NCI-H82 treated with DMSO at 0.1 percent for 48 hours (cell line): ENCODE results near the gene MAB21L2.
"Not testable (repeated sequence)": the region's sequence is repeated elsewhere in the genome, so short reads cannot be mapped to it uniquely, and the experiment has no call there.

Source experiments
- DNase-seq: peaks from one replicate; lab custom pipeline; 2025; ENCODE audit not compliant: unreplicated experiment; lab: John Stamatoyannopoulos, UW

Gene MAB21L2

DNA sequence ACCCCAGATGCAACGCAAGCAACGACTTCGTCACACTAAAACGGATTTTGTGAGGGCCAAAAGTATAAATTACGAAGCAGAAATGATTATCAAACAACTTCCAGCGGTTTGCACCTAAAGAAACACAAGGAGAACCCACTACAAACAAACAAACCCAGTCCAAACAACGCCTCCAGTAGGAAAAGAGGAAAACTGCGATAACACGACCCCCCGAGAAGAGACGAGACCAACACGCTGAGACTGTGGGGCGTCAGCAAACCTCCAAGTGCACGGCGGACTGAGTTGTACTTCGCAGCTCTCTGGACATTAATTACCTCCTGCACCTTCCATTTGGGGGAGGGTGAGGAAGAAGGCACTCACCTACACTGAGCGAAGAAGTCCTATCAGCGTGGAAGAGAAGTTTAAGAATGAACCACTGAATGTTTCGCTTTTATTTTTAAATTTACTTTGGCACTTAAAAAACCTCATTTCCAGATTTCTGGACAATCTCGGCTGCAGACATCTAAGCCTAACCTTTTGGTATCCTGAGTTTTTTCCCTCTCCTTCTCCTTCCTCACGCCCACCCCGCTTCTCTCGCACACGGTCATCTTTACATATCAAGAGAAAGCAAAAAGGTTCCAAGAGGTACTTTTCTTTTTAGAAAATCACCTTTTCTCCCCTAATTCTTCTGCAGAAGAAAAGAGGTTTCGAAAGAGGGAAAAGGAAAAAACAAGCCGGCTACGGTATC is at the start of gene MAB21L2:
Gene MAB21L2, plus strand, starts transcription at position 6 of the 727 bp plus-strand sequence. CDS start 879 bp downstream, outside the sequence.
- no peak for DNase-seq

- no peak for DNase-seq
Observed at GRCh38 chr4:150533673-150534072, 48.3 kb upstream of the MAB21L2 start.

- no peak for DNase-seq
Observed at GRCh38 chr4:150534818-150535217, 47.1 kb upstream of the MAB21L2 start.

DNA sequence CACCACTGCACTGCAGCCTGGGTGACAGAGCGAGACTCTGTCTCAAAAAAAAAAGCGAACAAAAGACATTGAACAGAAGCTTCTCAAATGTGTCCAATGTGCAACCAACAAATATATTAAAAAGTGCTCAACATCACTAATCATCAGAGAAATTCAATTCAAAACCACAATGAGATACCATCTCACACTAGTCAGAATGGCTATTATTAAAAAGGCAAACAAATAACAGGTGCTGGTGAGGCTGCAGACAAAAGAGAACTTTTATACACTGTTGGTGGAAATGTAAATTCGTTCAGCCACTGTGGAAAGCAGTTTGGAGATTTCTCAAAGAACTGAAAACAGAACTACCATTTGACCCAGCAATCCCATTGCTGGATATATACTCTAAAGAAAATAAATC is 44.0 kb upstream of the MAB21L2 start:
- DNase-seq, result not testable (repeated sequence)

GRCh38 chr4:150540536-150540935 is 41.4 kb upstream of the MAB21L2 start:
- DNase-seq, result no peak

DNA sequence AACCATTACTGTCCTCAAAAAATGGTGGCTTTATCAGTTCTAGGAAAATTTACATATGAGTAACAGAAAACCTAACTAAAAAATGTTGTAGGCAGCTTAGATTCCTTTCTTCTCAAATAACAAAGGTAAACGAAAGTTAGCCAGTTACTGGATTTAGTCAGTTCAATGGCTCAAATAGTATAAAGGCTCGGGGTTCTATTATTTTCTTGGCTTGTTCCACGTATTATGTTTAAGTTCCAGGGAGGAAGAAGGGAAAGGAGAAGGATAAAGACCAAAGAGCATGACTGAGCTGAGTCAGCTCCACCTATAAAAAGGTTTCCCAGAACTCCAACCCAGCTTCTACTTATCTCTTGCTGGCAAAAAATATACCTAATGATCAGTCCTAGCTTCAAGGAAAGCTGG is 41.0 kb upstream of the MAB21L2 start:
- DNase-seq, result no peak

- no peak for DNase-seq
Observed at GRCh38 chr4:150541681-150542080, 40.3 kb upstream of the MAB21L2 start.

DNA sequence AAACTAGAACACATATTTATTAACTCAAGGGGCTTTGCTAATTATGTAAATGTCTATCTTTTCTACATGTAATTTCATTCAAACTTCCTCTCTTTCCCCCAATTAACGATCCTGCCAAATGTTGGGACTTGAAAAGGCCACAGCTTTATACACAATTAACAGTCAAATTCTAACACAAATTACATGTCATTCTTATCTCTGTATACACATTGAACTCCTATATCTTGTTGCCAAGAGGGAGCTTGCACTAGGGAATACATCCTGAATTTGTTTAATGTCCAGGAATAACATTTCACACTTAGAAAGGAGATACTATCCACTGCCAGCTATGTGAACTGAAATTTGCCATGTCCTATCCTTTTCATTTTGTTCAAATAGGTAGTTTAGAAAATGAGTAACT is 38.9 kb upstream of the MAB21L2 start:
- DNase-seq, result no peak

DNA sequence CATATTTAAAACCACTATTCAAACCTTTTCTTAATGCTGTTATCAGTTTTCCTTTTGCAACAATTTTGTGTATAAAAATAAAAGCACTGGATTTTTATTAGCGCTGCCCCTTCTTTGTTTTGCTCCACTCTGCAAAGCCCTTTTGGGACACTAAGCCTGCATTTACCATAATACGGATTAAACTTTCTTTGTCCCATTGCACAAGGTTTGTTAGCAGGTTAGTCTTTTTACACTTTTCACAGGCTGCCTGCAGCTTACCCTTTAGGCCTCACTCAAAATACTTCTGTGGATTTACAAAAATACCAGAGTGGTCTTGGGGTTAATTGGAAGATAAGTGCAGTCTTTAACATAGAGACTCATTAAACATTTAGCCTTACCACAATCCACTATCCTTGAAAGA is 35.7 kb upstream of the MAB21L2 start:
- DNase-seq, result peak; percentile 84

DNA sequence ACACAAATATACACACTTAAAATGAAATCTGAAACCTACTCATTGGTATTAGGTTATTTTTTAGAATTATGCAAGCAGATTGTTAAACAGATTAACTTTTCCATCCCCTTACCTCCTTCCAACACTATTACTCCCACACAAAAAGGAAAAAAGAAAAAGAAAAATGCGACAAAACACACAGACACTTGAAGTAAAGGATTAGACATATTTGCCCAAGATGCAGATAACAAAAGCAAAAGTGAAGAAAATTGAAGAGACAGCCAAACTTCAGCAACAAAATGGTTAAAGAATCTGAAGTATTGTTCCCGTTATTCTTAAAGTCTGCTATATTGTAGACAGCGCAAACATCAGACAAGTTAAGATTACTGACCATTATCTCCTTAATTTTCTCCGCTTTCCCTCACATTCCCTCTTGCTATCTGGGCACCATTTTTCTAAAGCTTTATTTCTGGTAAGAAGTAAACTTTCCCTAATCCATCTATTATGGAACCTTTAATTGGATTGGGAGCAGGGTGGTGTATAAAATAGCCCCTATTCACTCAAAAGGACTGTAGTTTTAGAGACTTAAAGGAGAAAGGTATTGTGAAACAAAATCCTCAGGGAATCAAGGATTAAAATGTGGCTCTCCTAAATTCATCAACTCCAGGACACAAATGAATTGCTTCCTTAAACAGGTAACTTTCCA is 34.7 kb upstream of the MAB21L2 start:
- DNase-seq, result peak; percentile 81

DNA sequence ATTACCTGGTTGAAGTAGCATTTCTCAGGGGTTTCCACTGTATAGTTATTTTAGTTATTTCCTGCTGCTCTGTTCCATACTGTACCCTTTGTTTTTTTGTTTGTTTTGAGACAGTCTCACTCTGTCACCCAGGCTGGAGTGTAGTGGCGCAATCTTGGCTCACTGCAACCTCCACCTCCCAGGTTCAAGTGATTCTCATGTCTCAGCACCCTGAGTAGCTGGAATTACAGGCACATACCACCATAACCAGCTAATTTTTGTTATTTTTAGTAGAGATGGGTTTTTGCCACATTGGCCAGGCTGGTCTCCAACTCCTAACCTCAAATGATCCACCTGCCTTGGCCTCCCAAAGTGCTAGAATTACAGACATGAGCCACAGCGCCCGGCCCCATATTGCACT is 24.1 kb upstream of the MAB21L2 start:
- DNase-seq, result not testable (repeated sequence)

DNA sequence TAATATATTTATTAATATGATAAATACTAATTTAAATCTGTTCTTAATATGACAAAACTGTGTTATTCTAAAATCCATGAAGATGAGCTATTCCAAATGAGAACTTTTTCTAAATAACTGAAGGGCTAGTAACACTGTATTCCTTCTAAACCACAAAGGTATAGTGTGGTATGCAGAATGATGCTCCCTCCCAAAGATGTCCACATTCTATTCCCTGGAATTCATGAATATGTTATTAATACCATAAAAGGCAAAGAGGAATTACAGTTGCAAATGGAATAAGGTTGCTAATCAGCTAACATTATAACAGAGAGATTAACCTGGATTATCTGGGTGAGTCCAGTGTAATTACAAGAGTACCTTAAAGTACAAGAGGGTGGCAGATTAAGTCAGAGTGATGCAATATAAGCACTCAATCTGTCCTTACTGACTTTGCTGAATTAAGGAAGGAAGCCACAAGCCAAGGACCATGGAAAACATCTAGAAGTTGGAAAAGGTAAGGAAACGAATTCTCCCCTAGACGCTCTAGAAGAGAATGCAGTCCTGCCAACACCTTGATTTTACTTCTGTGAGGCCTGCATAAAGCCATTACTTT is 20.7 kb upstream of the MAB21L2 start:
- peak; percentile 87 for DNase-seq

DNA sequence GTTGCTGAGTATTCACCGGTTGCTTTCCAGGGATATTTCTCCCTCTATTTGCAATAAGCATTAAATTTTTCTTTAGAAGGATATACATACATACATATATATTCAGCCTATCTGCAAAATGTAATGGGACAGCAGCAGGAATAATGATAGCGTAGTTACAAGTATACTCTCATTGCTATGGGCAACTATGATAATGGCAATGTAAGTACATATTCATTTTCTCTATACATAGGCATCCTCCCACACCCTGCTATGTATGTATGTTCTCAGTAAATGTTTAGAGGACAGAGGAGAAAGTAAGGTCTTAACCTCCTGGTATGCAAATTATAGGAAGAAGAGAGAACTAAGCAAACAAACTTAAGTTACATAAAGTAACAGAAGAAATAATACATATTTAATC is 19.7 kb upstream of the MAB21L2 start:
- DNase-seq, result no peak

DNA sequence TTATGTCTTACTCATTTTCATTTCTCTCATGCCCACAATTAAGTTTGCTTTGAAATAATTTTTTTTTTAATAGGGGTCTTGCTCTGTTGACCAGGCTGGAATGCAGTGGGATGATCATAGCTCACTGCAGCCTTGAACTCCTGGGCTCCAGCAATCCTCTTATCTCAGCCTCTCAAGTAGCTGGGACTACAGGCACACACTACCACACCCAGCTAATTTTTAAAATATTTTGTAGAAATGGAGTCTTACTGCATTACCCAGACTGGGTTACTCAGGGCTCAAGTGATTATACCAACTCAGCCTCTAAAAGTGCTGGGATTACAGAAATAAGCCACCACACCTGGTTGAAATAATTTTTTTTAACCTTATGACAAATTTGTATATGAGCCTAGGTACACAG is 19.2 kb upstream of the MAB21L2 start:
- no peak for DNase-seq

- not testable (repeated sequence) for DNase-seq
Observed at GRCh38 chr4:150564967-150565366, 17.0 kb upstream of the MAB21L2 start.

DNA sequence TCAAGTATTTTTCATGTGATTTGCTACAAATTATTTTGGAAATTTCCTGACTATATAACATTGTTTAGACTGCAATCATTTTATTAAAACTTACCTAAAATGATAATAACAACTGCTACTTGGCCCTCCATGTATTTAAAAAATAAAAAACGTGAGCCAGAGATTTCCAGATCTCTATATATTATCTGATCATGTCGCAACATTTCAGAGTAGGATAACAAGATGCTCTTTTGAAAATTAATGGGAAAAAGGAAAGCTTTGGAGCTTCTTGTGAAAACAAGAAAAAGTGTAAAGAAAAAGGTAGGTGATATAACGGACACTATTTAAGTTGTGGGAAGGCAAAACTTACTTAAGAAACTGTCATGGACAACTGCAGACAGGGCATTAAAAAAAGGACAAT is 14.9 kb upstream of the MAB21L2 start:
- no peak for DNase-seq

DNA sequence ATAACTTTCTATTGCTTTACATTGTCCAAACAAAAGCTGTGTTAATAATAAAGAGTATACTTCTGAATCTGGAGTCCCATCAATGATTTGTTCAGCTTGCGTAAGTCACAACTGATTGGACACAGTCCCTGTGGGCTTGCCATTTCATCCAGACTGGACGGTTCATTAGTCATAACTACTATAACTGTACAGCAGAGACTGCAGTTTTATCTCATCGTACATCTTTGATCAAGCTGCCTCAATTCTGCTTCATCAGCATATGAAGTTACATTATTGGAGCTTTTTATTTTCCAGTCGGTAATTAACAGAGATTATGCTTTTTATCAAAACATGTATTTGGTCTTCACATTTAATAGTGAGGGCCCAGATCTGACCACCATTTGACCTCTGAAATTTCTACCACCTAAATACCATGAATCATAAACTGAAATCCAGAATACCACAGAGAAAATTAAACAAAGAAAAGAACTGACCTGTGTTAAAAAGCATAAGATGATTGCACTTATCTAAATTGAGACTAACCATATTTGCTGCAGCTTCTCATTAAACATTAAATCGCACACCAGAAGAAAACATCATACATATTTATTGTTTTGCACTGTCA is 12.5 kb upstream of the MAB21L2 start:
- DNase-seq, result no peak

DNA sequence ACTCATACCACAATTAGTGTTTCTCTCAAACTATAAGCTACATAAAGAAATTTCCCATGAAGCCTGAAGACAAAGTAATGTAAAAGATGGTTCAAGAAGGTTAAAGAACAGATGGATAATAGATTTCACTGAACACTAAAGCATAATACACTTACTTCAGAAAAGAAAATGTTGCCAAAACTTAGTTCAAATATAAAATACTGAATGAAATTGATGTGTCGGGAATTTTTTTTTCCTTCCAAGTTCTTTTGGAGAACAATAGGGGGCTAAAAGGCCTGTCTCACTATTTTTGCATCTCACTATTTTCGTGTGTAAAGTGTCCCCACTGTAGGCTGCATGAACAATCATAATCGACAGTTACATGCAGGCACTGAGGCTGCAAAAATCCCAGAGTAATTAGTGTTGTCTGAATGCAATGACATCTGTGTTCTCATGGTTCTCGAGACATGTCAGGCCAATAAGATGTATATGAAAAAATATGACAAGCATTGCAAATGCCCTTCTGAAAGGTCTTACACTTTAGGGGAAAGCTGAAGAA is 11.9 kb upstream of the MAB21L2 start:
- DNase-seq, result no peak

DNA sequence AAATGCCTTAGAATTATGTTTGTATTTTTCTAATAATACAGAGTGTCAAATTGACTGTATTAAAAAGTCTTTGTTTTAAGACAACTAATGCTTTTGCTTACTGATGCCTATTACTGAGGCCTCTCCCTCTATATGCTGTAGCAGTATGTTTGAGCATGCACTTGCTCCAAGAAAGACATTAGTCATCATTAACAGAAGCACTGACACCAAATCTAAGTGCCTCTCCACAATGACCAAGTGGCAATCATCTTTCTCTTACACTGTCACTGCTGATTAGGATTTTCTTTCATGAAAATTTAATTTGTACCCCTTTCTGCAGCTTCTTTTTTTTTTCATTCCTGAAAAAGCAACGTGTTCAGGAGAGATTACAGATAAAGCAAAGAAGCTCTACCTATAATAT is 11.1 kb upstream of the MAB21L2 start:
- DNase-seq, result peak; percentile 27

GRCh38 chr4:150572704-150573504 is 9.0 kb upstream of the MAB21L2 start:
- no peak for DNase-seq

DNA sequence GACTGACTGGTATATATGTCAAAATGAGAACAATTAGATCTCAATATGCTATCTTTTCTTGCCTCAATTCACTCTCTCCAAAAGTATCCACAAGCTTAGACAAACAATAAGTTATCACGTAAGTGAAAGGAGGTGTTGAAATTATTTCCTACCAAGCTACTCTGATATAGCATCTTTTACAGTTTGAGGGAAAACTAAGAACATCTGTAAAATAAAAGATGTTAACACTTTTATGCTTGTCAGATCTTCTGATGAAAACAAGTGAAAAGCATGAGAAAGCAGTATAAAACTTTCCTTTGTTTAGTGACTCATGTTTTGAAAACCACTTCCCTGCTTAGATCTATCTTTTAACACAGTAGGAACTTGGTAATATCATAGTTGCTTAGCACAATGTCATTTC is 8.4 kb upstream of the MAB21L2 start:
- no peak for DNase-seq
